Measurements from ENCODE around the gene TSC22D1.

TSC22D1 gene

GRCh38 chr13:44412346-44412935, 163.7 kb downstream of the TSC22D1 start:
- no peak overlapping the region for H3K4me3 ChIP-seq (ENCODE audit: low read depth, low read length)
- peaks cover 2% of the 10 kb centered on the region for H3K9me3 ChIP-seq (ENCODE audit: insufficient read depth, low read depth, low read length)
- H3K14ac ChIP-seq (ENCODE audit: low read length): no peak overlapping the region
- no peak overlapping the region for H4K91ac ChIP-seq (ENCODE audit: low read depth, low read length)
- H3K27me3 ChIP-seq (ENCODE audit: insufficient read depth, low read length): no peaks in the 10 kb centered on the region
- H2BK12ac ChIP-seq (ENCODE audit: low read length): no peak overlapping the region
- DNase-seq: no peak
- H3K9ac ChIP-seq (ENCODE audit: low read length): no peak overlapping the region
- H2AK5ac ChIP-seq (ENCODE audit: low read length): no peak overlapping the region
- H2AFZ ChIP-seq (ENCODE audit: insufficient read depth, low read length, poor library complexity): no peak overlapping the region
- no CpG with 5 or more reads among the region's 16 CpGs for WGBS (ENCODE audit: extremely low coverage, insufficient coverage, insufficient read length)
- H3K79me2 ChIP-seq (ENCODE audit: control insufficient read depth, insufficient read depth, low read length, poor library complexity): no peaks in the 10 kb centered on the region
- H3K27ac ChIP-seq (ENCODE audit: low read depth, low read length): no peak overlapping the region
- H3K79me1 ChIP-seq (ENCODE audit: low read length): no peaks in the 10 kb centered on the region
- H4K8ac ChIP-seq (ENCODE audit: low read depth, low read length): no peak overlapping the region
- no peak overlapping the region for H4K12ac ChIP-seq (ENCODE audit: low read depth, low read length)
- no peak overlapping the region for H3K4ac ChIP-seq (ENCODE audit: low read depth, low read length)
- no peak overlapping the region for H3K18ac ChIP-seq (ENCODE audit: low read length)
- no peak overlapping the region for H2BK120ac ChIP-seq (ENCODE audit: insufficient read depth, low read length, poor library complexity)
- no peaks in the 10 kb centered on the region for H3K36me3 ChIP-seq (ENCODE audit: control insufficient read depth in 1 of 2, insufficient read depth in 2 of 2, low read length in 2 of 2)
- peaks cover 1 to 3% of the 10 kb centered on the region in 2 experiments for H3K4me1 ChIP-seq (ENCODE audit: control insufficient read depth in 1 of 2, insufficient read depth in 2 of 2, low read length in 2 of 2)
- no peak overlapping the region for H2BK5ac ChIP-seq (ENCODE audit: low read depth, low read length, poor library complexity)
- H3K4me2 ChIP-seq (ENCODE audit: low read length): no peak overlapping the region
- H3K23ac ChIP-seq (ENCODE audit: low read length): no peak overlapping the region

GRCh38 chr13:44411841-44412240, 164.3 kb downstream of the TSC22D1 start:
- H3K79me2 ChIP-seq (ENCODE audit: control insufficient read depth, insufficient read depth, low read length, poor library complexity): no peaks in the 10 kb centered on the region

GRCh38 chr13:44410328-44410859, 165.7 kb downstream of the TSC22D1 start:
- Histone ChIP-seq H3K14ac (ENCODE audit: low read length) (no peak overlapping the region), H3K4ac (ENCODE audit: low read depth, low read length) (no peak overlapping the region), H2AK5ac (ENCODE audit: low read length) (no peak overlapping the region), H4K91ac (ENCODE audit: low read depth, low read length) (no peak overlapping the region), H3K4me2 (ENCODE audit: low read length) (no peak overlapping the region), H2AFZ (ENCODE audit: insufficient read depth, low read length, poor library complexity) (no peak overlapping the region), H3K9me3 (ENCODE audit: insufficient read depth, low read depth, low read length) (peaks cover 2% of the 10 kb centered on the region), H4K12ac (ENCODE audit: low read depth, low read length) (no peak overlapping the region), H3K27me3 (ENCODE audit: insufficient read depth, low read length) (no peaks in the 10 kb centered on the region), H2BK120ac (ENCODE audit: insufficient read depth, low read length, poor library complexity) (no peak overlapping the region), H3K4me3 (ENCODE audit: low read depth, low read length) (no peak overlapping the region), H3K18ac (ENCODE audit: low read length) (no peak overlapping the region), H4K8ac (ENCODE audit: low read depth, low read length) (no peak overlapping the region), H3K79me2 (ENCODE audit: control insufficient read depth, insufficient read depth, low read length, poor library complexity) (no peaks in the 10 kb centered on the region), H2BK5ac (ENCODE audit: low read depth, low read length, poor library complexity) (no peak overlapping the region), H3K36me3 (ENCODE audit: control insufficient read depth in 1 of 2, insufficient read depth in 2 of 2, low read length in 2 of 2) (no peaks in the 10 kb centered on the region), H3K79me1 (ENCODE audit: low read length) (peaks cover 3% of the 10 kb centered on the region), H3K23ac (ENCODE audit: low read length) (no peak overlapping the region), H3K27ac (ENCODE audit: low read depth, low read length) (no peak overlapping the region), H2BK12ac (ENCODE audit: low read length) (no peak overlapping the region), H3K4me1 (ENCODE audit: control insufficient read depth in 1 of 2, insufficient read depth in 2 of 2, low read length in 2 of 2) (peaks cover under 1 to 5% of the 10 kb centered on the region in 2 experiments), H3K9ac (ENCODE audit: low read length) (no peak overlapping the region)
- DNase-seq: no peak
- WGBS (ENCODE audit: extremely low coverage, insufficient coverage, insufficient read length): no CpG with 5 or more reads among the region's 6 CpGs

More at GRCh38 chr13:44411841-44412240, 164.3 kb downstream of the TSC22D1 start:
- H4K8ac ChIP-seq (ENCODE audit: low read depth, low read length): no peak overlapping the region
- no peak overlapping the region for H3K4me2 ChIP-seq (ENCODE audit: low read length)
- H3K79me1 ChIP-seq (ENCODE audit: low read length): no peaks in the 10 kb centered on the region
- DNase-seq: no peak
- no peak overlapping the region for H3K9ac ChIP-seq (ENCODE audit: low read length)
- no CpG with 5 or more reads among the region's 2 CpGs for WGBS (ENCODE audit: extremely low coverage, insufficient coverage, insufficient read length)
- H3K18ac ChIP-seq (ENCODE audit: low read length): no peak overlapping the region
- H2AFZ ChIP-seq (ENCODE audit: insufficient read depth, low read length, poor library complexity): no peak overlapping the region
- H3K9me3 ChIP-seq (ENCODE audit: insufficient read depth, low read depth, low read length): peaks cover 2% of the 10 kb centered on the region
- no peak overlapping the region for H2BK12ac ChIP-seq (ENCODE audit: low read length)
- peaks cover 0 to 2% of the 10 kb centered on the region in 2 experiments for H3K4me1 ChIP-seq (ENCODE audit: control insufficient read depth in 1 of 2, insufficient read depth in 2 of 2, low read length in 2 of 2)
- no peak overlapping the region for H3K14ac ChIP-seq (ENCODE audit: low read length)
- H3K36me3 ChIP-seq (ENCODE audit: control insufficient read depth in 1 of 2, insufficient read depth in 2 of 2, low read length in 2 of 2): no peaks in the 10 kb centered on the region
- H3K27me3 ChIP-seq (ENCODE audit: insufficient read depth, low read length): no peaks in the 10 kb centered on the region
- no peak overlapping the region for H4K91ac ChIP-seq (ENCODE audit: low read depth, low read length)
- no peak overlapping the region for H4K12ac ChIP-seq (ENCODE audit: low read depth, low read length)
- no peak overlapping the region for H3K27ac ChIP-seq (ENCODE audit: low read depth, low read length)
- no peak overlapping the region for H3K4me3 ChIP-seq (ENCODE audit: low read depth, low read length)
- no peak overlapping the region for H2BK120ac ChIP-seq (ENCODE audit: insufficient read depth, low read length, poor library complexity)
- H2BK5ac ChIP-seq (ENCODE audit: low read depth, low read length, poor library complexity): no peak overlapping the region
- H3K4ac ChIP-seq (ENCODE audit: low read depth, low read length): no peak overlapping the region
- no peak overlapping the region for H2AK5ac ChIP-seq (ENCODE audit: low read length)
- no peak overlapping the region for H3K23ac ChIP-seq (ENCODE audit: low read length)

- Histone ChIP-seq H3K4me3 (ENCODE audit: low read depth, low read length) (no peak overlapping the region), H4K8ac (ENCODE audit: low read depth, low read length) (no peak overlapping the region), H3K18ac (ENCODE audit: low read length) (no peak overlapping the region), H3K79me2 (ENCODE audit: control insufficient read depth, insufficient read depth, low read length, poor library complexity) (no peaks in the 10 kb centered on the region), H3K9ac (ENCODE audit: low read length) (no peak overlapping the region), H3K27me3 (ENCODE audit: insufficient read depth, low read length) (no peaks in the 10 kb centered on the region), H3K4me2 (ENCODE audit: low read length) (no peak overlapping the region), H3K79me1 (ENCODE audit: low read length) (peaks cover 10% of the 10 kb centered on the region), H2BK5ac (ENCODE audit: low read depth, low read length, poor library complexity) (no peak overlapping the region), H3K4me1 (ENCODE audit: control insufficient read depth in 1 of 2, insufficient read depth in 2 of 2, low read length in 2 of 2) (peaks cover 6 to 11% of the 10 kb centered on the region in 2 experiments), H3K36me3 (ENCODE audit: control insufficient read depth in 1 of 2, insufficient read depth in 2 of 2, low read length in 2 of 2) (no peaks in the 10 kb centered on the region), H4K12ac (ENCODE audit: low read depth, low read length) (no peak overlapping the region), H2BK120ac (ENCODE audit: insufficient read depth, low read length, poor library complexity) (no peak overlapping the region), H3K14ac (ENCODE audit: low read length) (no peak overlapping the region), H3K23ac (ENCODE audit: low read length) (no peak overlapping the region), H3K27ac (ENCODE audit: low read depth, low read length) (no peak overlapping the region), H3K4ac (ENCODE audit: low read depth, low read length) (no peak overlapping the region), H4K91ac (ENCODE audit: low read depth, low read length) (no peak overlapping the region), H2BK12ac (ENCODE audit: low read length) (peak overlapping the region; percentile 41), H2AK5ac (ENCODE audit: low read length) (peak overlapping the region; percentile 26), H3K9me3 (ENCODE audit: insufficient read depth, low read depth, low read length) (peaks cover 2% of the 10 kb centered on the region), H2AFZ (ENCODE audit: insufficient read depth, low read length, poor library complexity) (no peak overlapping the region)
- WGBS (ENCODE audit: extremely low coverage, insufficient coverage, insufficient read length): no CpG with 5 or more reads among the region's 4 CpGs
- DNase-seq: no peak
Observed at GRCh38 chr13:44409595-44409994, 166.5 kb downstream of the TSC22D1 start.

Measured in trophoblast cell (in vitro differentiated cells and primary cell).